Stimulated activated CD4-positive, alpha-beta T cell treated with anti-CD3 and anti-CD28 coated beads, Interleukin-1b, Interleukin-23, amount 100 ng/mL, for 48 hours (primary cell): Measurements from ENCODE around the gene LMNTD2.
A peak's percentile ranks its signal among the peaks of the same experiment; 100 is the strongest.
"Not testable (repeated sequence)": the region's sequence is repeated elsewhere in the genome, so short reads cannot be mapped to it uniquely, and the experiment has no call there.

Experiments used
- DNase-seq: peaks from one replicate; pipeline ENCODE4 v3.0.0-alpha.2; 2020

LMNTD2 gene

DNA sequence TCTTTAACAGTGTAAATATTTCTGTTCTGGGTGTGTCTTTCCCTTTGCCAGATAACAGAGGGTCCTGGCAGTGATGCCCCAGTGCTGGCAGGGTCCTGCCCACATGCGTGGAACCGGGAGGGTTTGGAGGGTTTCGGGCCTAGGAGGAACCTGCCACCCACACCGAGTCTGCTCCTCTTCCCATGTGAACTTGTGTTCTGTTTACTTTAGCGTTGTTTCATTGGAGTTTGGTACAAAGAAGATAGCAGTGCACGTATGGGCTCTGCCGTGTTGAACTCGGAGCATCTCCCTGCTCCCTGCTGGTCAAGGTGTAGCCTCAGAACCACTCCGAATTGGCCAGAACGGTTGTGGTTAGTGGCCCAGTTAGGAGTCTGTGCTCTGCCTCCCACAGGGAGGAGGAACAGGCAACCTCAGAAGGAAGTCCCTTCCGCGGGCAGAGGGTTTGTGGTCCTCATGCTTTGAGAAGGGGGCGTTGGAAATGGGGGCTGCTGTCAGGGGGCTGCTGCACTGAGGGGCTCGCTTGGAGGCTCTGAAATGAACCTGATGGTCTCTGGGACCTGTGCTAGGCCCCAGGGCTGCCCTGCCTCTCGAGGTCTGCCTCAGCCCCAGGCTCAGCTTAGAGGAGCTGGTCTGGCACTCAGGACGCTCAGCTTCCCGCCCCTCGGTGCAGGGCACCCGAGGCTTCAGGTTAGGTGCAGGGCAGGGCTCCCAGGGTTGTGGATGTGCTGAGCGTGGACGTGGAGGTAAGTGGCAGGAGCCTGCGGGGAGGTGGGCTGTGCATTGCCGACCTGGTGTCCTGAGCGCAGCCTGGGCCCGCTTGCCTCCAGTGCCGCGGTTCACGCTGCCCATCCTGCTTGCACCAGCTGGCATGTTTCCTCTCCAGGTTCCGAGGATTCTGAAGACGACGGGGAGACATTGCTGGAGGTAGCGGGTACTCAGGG, 26.1 kb upstream of the LMNTD2 start:
- no peak for DNase-seq

- no peak for DNase-seq
Observed at GRCh38 chr11:584287-584686, 23.7 kb upstream of the LMNTD2 start.

DNA sequence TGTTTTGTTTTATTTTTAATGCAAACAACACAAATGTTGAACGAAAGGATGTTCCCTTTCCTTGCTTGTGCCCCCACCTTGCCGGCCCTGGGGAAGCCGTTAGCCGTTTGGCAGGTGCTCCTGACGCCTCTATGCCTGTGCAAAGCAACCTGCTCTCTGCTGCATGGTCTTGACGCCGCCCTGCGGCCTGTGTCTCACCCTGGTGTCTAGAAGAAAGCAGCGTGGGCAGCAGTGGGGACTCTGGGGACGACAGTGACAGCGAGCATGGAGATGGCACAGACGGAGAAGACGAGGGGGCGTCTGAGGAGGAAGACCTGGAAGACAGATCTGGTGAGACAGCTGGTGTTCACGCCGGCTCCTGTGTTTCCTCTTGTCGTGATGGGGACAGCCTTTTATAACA, 21.2 kb upstream of the LMNTD2 start:
- DNase-seq, result no peak

- no peak for DNase-seq
Observed at GRCh38 chr11:581342-581741, 20.8 kb upstream of the LMNTD2 start.

- no peak for DNase-seq
Observed at GRCh38 chr11:579830-580601, 19.5 kb upstream of the LMNTD2 start.

GRCh38 chr11:578276-579035, 17.9 kb upstream of the LMNTD2 start:
- no peak for DNase-seq

DNA sequence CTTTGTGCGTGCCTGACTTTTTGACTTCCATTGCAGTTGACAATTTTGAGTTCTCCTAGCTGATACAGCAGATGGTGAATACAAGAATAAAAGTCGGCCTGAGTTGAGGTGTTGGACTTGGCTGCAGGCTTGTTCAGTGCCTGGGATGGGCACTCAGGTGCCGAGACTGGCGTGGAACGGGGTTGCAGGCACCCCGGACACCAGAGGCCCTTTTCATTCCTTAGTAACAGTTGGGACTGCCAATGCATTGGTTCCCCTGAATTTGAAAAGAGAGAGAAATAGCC, 17.0 kb upstream of the LMNTD2 start:
- DNase-seq, result no peak

DNA sequence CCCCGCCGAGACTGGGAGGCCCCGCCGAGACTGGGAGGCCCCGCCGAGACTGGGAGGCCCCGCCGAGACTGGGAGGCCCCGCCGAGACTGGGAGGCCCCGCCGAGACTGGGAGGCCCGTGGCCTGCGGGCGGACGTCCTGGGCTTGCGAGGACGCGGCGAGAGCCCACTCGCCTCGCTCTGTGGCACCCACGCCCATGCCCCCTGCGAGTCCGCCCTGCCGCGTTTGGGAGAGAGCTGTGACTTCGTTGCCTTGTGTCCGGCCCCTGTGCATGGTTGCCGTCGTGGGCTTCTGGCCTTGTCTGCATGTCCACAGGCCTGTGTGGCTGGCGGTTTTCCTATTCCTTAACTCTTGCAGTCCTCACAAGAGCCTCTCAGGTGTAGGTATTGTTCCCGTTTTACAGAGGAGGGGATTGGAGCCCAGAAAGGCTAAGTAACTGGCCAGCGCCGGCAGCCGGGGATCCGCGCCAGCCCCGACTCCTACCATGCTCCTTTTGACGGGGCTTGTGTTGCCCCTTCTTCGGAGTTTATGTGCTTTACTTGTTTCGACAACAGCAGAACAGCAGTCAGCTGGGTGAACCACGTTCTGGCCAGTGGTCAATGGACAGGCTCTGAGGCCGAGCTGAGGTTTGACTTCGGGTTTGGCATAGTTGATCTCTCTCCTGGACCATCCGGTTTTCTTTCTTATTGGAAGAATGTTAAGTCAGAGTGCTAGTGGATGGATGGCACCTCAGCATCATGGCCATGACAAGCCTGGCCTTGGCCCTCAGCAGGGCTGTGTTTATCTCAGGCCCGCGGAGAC, 16.5 kb upstream of the LMNTD2 start:
- DNase-seq, result no peak

- DNase-seq, result peak; percentile 95
Observed at GRCh38 chr11:575996-576768, 15.6 kb upstream of the LMNTD2 start, which contains the start of gene PHRF1. Gene PHRF1, plus strand, starts transcription at chr11:576470. Its CDS starts 5,043 bp downstream, at chr11:581513.

GRCh38 chr11:575313-575995, 14.9 kb upstream of the LMNTD2 start:
- DNase-seq, result no peak

DNA sequence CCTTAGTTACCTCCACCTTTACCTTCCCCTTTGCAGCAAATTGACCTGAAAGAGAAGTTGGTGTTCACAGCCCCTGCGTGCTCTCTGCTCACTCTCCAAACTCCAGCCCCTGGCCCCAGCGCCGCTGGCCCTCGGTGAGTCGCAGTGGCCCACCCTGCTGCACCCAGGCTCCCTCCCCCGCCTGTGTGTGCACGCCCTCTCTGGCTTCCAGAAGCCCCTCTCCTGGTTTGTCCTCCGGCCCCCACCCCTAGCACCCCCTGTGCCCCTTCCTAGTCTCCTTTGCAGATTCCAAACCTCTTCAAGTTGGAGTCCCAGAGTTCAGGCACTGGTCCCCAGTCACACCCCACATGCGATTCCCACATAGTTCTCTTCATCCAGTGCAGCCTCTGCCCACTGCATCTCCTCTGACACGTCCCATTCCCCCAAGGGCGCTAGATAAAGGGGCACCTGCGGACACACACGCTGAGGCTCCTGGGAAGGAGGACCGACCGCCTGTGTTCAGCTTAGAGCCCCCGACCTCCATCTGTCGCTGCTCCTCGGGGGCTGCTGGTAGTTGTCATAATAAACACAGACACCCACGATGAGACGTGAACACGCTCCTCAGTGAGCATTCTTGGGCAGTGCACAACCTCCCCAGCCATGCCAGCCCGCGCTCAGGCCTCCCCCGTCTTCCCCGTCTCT, 14.2 kb upstream of the LMNTD2 start:
- no peak for DNase-seq

DNA sequence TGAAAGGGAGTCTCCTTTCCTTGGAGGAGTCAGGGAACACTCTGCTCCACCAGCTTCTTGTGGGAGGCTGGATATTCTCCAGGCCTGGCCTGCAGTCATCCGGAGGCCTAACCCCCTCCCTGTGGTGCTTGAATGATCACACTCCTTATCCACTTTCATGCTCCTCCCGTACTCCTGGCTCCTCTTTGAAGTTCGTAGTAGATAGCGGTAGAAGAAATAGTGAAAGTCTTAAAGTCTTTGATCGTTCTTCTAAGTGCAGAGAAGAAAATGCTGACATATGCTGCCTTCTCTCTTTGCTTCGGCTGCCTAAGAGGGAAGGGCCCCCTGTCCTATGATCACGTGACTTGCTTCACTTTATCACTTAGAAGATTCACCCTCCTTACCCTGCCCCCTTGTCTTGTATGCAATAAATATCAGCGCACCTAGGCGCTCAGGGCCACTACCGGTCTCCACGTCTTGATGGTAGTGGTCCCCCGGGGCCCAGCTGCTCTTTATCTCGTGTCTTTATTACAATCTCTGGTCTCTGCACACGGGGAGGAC, 13.6 kb upstream of the LMNTD2 start:
- DNase-seq, result not testable (repeated sequence)

DNA sequence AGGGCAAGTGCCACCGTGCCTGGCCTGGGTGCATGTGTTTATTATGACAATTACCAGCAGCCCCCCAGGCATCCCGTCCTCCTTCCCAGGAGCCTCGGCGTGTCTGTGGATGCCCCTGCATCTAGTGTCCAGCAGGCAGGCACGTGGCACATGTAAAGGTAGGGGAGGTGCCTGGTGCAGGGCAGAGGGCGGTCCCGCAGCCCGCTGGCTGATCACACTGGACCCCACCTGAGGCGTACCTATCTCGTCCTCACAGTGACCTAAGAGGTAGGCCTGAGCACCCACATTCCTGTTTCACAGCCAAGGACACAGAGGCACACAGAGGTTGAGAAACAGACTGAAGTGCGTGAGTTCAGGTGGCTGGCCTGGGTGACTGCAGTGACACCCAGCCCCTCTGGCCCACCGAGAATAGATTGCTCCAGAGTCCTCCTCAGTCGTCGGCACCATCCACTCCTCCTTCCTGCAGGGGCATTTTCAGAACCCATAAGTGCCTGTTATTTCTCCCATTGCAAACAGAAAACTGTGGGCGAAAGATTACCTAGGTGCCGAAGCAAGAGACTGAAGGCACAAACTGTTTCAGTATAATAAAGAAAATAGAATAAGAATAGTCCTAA, 12.7 kb upstream of the LMNTD2 start:
- no peak for DNase-seq

GRCh38 chr11:571802-572185, 11.3 kb upstream of the LMNTD2 start:
- DNase-seq, result no peak

DNA sequence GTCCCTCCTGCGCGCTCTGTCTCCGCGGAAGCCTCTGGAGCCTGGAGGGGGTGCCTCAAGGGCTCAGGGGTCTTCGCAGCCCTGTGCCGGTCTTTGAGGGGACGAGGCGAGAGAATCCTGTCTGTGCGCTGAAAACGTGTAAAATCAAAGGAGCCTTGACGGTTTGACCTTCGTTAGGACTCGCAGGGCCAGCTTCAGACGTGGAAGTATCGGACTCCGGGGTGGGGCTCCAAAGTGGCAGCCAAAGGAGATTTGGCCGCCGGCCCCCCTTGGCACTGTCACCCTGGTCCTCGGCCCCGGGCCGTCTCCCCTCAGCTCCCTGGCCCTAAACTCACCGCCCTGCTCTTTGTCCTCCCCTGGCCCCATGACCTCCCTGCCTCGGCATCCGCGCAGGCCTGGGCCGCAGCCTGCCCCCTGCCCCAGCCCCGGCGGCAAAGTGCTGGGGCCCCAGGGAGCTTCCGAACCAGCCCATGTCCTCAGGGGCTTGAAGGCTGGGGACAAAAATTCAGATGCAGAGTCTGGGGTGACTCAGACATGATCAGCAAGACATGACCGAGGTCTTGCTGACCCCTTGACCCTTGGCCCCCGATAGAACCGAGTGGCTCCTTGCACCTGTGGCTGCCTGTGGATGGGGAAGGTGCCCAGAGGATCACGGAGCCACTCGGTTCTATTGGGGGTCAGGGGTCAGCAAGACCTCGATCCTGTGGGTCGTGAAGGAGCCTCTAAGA, 8.8 kb upstream of the LMNTD2 start:
- DNase-seq, result no peak

DNA sequence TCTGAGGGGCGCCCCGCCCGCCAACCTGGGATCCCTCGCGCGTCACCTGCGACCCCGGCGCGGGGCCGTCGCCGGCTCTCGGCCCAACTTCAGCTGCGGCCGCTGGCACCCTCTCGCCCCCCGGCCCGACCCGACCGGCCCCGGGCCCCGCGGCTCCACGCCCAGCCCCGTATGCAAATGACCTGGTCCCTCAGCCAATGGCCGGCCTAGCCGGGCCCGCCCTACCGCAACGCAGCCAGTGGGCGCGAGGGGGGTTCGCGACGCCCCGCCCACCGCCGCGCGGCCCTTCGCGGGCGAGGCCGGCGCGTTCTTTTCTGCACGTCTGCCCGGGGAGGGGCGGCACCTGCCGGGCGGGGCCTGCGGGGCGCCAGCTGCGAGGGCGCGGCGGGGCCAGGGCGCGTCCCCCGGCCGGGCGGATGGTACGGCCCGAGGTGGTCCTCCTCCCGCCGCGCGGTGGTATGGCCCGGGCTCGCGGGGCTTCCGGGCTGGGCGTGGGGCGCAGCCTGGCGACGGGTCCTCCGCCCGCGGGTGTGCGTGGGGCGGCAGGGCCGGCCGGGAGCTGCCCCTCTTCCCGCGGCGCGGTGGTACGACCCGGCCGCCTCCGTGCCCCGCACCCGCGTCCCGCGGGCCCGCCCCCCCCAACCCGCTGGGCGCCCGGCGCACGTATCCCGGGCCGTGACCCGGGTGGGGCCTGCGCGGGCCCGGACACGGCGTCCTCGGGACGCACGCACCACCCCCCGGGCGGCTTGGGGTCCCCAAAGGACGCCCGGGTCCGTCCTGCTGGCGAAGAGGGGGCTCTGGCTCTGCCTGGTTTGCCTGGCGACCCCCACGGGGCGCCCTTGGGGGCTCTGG, 8.0 kb upstream of the LMNTD2 start:
- DNase-seq, result peak; percentile 93

GRCh38 chr11:567629-568292, 7.2 kb upstream of the LMNTD2 start:
- no peak for DNase-seq
